Adipocyte (in vitro differentiated cells): ENCODE data around the gene ZBTB33.

Experiments
- DNase-seq: peaks from one replicate; pipeline ENCODE4 v3.0.0-alpha.2; 2015; ENCODE audit warnings: low read depth
- H3K27me3 ChIP-seq: replicated peaks from 2 replicates; pipeline ENCODE4 v1.7.0; 2013; ENCODE audit warnings: mild to moderate bottlenecking, low read length, moderate library complexity; ENCODE audit not compliant: control insufficient read depth, insufficient read depth
- H3K36me3 ChIP-seq: 2 replicates; pipeline ENCODE4 v1.7.0; 2013; ENCODE audit warnings: low read length, mild to moderate bottlenecking, moderate library complexity; ENCODE audit not compliant: control insufficient read depth, insufficient read depth, severe bottlenecking
- H3K4me1 ChIP-seq: 2 replicates; pipeline ENCODE4 v1.7.0; 2013; ENCODE audit warnings: mild to moderate bottlenecking, low read length, moderate library complexity; ENCODE audit not compliant: control insufficient read depth, insufficient read depth
- H3K4me3 ChIP-seq: 2 replicates; pipeline ENCODE4 v1.7.0; 2013; ENCODE audit warnings: mild to moderate bottlenecking, low read length, moderate library complexity
- H3K9ac ChIP-seq: 2 replicates; pipeline ENCODE4 v1.7.0; 2013; ENCODE audit warnings: mild to moderate bottlenecking, low read length, moderate library complexity
- H3K9me3 ChIP-seq: 2 replicates; pipeline ENCODE4 v1.7.0; 2013; ENCODE audit warnings: mild to moderate bottlenecking, low read length, moderate library complexity; ENCODE audit not compliant: control insufficient read depth

The ZBTB33 gene

DNA sequence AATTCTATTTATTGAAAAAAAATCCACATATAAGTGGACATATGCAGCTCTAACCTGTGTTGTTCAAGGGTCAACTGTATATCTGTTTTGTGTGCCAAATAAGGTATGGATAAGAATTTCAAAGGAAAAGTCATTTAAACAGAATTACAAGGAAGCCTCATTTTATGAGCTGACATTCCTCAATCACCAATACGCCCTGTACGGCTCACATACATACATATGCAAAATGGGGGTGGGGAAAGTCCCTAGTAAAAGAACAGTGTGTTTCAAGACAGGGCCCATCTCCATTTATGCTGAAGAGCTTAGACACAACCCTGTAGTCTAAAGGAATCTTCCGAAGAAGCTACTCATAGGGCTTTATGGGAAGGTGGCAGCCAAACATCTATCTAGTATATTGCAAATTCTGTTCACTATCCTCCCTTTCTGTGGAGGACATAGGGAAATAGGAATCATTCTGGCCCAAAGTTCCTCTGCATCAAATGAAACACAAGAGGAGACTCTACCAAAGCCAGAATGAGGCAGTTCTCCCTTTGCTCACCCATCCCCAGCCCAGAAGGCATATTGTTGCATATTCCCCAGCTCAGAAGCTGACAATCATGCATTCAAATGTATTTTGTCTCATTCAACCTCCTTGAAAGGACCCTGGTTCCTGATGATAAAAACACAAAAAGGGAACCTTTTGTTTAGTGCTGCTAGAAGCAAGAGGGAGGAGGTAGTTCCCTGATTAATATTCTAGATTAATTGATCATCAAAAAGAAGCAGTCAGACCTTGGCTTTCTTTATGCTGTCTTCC, 13.7 kb upstream of the ZBTB33 start:
- no peak overlapping the region for H3K4me3 ChIP-seq
- no peak for DNase-seq
- H3K27me3 ChIP-seq: no peaks in the 10 kb centered on the region
- H3K36me3 ChIP-seq: no peaks in the 10 kb centered on the region
- H3K4me1 ChIP-seq: no peaks in the 10 kb centered on the region
- no peaks in the 10 kb centered on the region for H3K9me3 ChIP-seq
- no peak overlapping the region for H3K9ac ChIP-seq

GRCh38 chrX:120238933-120239332, 11.7 kb upstream of the ZBTB33 start:
- Histone ChIP-seq H3K4me3 (no peak overlapping the region), H3K27me3 (no peaks in the 10 kb centered on the region), H3K4me1 (peaks cover 3% of the 10 kb centered on the region), H3K9ac (no peak overlapping the region), H3K36me3 (no peaks in the 10 kb centered on the region), H3K9me3 (no peaks in the 10 kb centered on the region)
- DNase-seq: no peak

DNA sequence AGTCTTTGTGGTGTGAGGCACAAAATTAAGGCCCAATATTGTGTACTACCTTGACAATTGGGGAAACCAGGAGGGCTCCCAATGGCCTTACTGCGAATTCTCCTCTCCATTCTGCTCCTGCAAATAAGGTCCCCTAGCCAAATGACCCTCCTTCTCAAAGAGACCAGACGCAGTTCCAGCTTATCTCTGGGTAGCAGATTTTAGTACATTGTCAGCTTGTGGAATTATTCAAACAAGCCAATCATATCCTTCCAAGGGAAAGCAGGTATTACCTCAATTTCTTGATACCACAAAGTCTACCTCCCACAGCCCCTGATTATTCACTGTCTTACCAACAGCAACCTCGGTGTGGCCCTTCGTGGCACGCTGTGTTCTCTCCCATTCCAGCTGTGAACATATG, 7.8 kb upstream of the ZBTB33 start:
- no peaks in the 10 kb centered on the region for H3K9me3 ChIP-seq

DNA sequence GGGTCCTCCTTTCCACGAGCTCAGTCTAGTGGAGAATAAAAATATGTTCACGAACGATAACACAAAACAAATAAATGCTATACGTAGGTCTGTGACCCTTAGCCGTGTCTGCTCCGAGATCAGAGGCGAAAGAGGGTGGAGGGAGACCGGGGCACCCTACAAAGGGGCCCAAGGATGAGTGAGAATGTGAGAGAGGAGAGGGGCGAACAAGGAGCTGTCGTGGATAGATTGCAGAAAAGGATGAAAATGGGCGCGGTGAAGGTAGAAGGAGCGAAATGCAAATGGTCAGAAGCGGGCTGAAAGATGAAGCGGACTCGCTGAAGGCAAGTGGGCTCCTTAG, 6.2 kb upstream of the ZBTB33 start:
- H3K9me3 ChIP-seq: no peaks in the 10 kb centered on the region
- H3K4me3 ChIP-seq: peak overlapping the region; percentile 96
- peak overlapping the region; percentile 86 for H3K9ac ChIP-seq
- H3K36me3 ChIP-seq: no peaks in the 10 kb centered on the region
- peaks cover 5% of the 10 kb centered on the region for H3K4me1 ChIP-seq
- peaks cover 4% of the 10 kb centered on the region for H3K27me3 ChIP-seq
- DNase-seq: no peak

More for the DNA sequence above, 7.8 kb upstream of the ZBTB33 start:
- peaks cover 2% of the 10 kb centered on the region for H3K27me3 ChIP-seq
- H3K4me1 ChIP-seq: peaks cover 5% of the 10 kb centered on the region
- H3K4me3 ChIP-seq: no peak overlapping the region
- no peak for DNase-seq
- H3K36me3 ChIP-seq: no peaks in the 10 kb centered on the region
- H3K9ac ChIP-seq: no peak overlapping the region

- H3K4me1 ChIP-seq: peaks cover 5% of the 10 kb centered on the region
- no peaks in the 10 kb centered on the region for H3K36me3 ChIP-seq
- no peaks in the 10 kb centered on the region for H3K9me3 ChIP-seq
- H3K27me3 ChIP-seq: peaks cover 4% of the 10 kb centered on the region
- DNase-seq: peak; percentile 72
- H3K4me3 ChIP-seq: peak overlapping the region; percentile 96
- H3K9ac ChIP-seq: peak overlapping the region; percentile 86
Measured at GRCh38 chrX:120244735-120245498, 5.7 kb upstream of the ZBTB33 start.

- Histone ChIP-seq H3K36me3 (peaks cover 16% of the 10 kb centered on the region), H3K9me3 (no peaks in the 10 kb centered on the region), H3K9ac (peak overlapping the region; percentile 89), H3K4me1 (no peaks in the 10 kb centered on the region), H3K4me3 (peak overlapping the region; percentile 92), H3K27me3 (peaks cover 2% of the 10 kb centered on the region)
- DNase-seq: peak; percentile 47
Measured at GRCh38 chrX:120251471-120252011, 929 bp downstream of the ZBTB33 start.

DNA sequence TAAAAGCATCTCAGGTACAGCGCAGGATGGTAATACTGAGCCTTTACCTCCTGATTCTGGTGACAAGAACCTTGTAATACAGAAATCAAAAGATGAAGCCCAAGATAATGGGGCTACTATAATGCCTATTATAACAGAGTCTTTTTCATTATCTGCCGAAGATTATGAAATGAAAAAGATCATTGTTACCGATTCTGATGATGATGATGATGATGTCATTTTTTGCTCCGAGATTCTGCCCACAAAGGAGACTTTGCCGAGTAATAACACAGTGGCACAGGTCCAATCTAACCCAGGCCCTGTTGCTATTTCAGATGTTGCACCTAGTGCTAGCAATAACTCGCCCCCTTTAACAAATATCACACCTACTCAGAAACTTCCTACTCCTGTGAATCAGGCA, 3.2 kb downstream of the ZBTB33 start:
- Histone ChIP-seq H3K36me3 (peaks cover 16% of the 10 kb centered on the region), H3K4me1 (no peaks in the 10 kb centered on the region), H3K27me3 (peaks cover 2% of the 10 kb centered on the region), H3K9me3 (no peaks in the 10 kb centered on the region), H3K4me3 (no peak overlapping the region), H3K9ac (no peak overlapping the region)
- no peak for DNase-seq

DNA sequence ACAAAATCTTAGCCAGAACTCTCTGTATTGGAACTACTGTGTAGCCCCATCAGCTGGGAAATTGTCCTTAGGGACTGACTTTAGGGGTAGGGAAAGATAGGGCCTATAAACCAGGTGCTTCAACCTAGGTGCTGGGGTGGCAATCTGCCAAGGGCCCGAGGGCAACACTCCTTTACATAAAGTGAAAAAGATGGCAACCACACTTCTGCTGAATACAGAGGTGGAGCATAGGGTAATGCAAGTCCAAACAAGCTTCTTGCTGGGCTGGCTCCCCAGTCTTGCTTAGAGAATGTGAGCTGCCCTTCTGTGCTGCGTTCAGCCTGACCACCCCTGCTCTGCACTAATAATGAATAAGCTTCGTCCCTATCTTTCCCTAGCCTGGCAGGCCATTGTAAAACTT, 9.8 kb downstream of the ZBTB33 start:
- Histone ChIP-seq H3K36me3 (no peaks in the 10 kb centered on the region), H3K9ac (no peak overlapping the region), H3K4me3 (no peak overlapping the region), H3K4me1 (no peaks in the 10 kb centered on the region), H3K27me3 (no peaks in the 10 kb centered on the region), H3K9me3 (no peaks in the 10 kb centered on the region)
- DNase-seq: no peak

- DNase-seq: no peak
- no peaks in the 10 kb centered on the region for H3K36me3 ChIP-seq
Measured at GRCh38 chrX:120262859-120263708, 12.5 kb downstream of the ZBTB33 start.

GRCh38 chrX:120264341-120264740, 13.7 kb downstream of the ZBTB33 start:
- Histone ChIP-seq H3K36me3 (no peaks in the 10 kb centered on the region), H3K27me3 (no peaks in the 10 kb centered on the region), H3K4me1 (no peaks in the 10 kb centered on the region), H3K4me3 (no peak overlapping the region), H3K9ac (no peak overlapping the region), H3K9me3 (no peaks in the 10 kb centered on the region)
- DNase-seq: no peak

More at GRCh38 chrX:120262859-120263708, 12.5 kb downstream of the ZBTB33 start:
- Histone ChIP-seq H3K4me1 (no peaks in the 10 kb centered on the region), H3K4me3 (no peak overlapping the region), H3K9me3 (no peaks in the 10 kb centered on the region), H3K9ac (no peak overlapping the region), H3K27me3 (no peaks in the 10 kb centered on the region)
